Psoas muscle (tissue), 8 donors: ENCODE measurements around the gene PLAA. TPM values are rescaled to one million over a fixed set of nuclear protein-coding genes. Genes with fewer than 3 reads are reported as not detected.
A peak's percentile ranks its signal among the peaks of the same experiment; 100 is the strongest.

Experiments used
- ATAC-seq, 4 donors: fragments of 200-7000 bp; cut with Tn5 transposase; one replicate each; pipeline ENCODE4 v1.9.1; 2020; ENCODE audit warnings: moderate library complexity in 3 of 4, mild to moderate bottlenecking in 2 of 4
- DNase-seq, 2 donors: peaks; one replicate each; pipeline ENCODE4 v3.0.0-alpha.2; 2020
- H3K27ac ChIP-seq: fragments of 200-600 bp; one replicate; pipeline ENCODE4 v1.8.0; 2022
- H3K27me3 ChIP-seq, 3 donors: fragments of 200-600 bp in 1 of 3; one replicate each; pipeline versions ENCODE4 v1.6.1 to v1.8.0; 2013 to 2022; ENCODE audit warnings: low read length in 2 of 3, mild to moderate bottlenecking in 2 of 3, moderate library complexity in 1 of 3; ENCODE audit not compliant: insufficient read depth in 3 of 3
- H3K36me3 ChIP-seq, 2 donors: fragments of 200-600 bp in 1 of 2; one replicate each; pipeline versions ENCODE4 v1.6.1 to v1.8.0; 2013 to 2022; ENCODE audit warnings: low read depth in 1 of 2, mild to moderate bottlenecking in 1 of 2, moderate library complexity in 1 of 2; ENCODE audit not compliant: insufficient read depth in 1 of 2
- H3K4me1 ChIP-seq: fragments of 200-600 bp; one replicate; pipeline ENCODE4 v1.8.0; 2022
- H3K4me3 ChIP-seq: fragments of 200-600 bp; one replicate; pipeline ENCODE4 v1.8.0; 2022; ENCODE audit warnings: mild to moderate bottlenecking
- H3K9me3 ChIP-seq: fragments of 200-600 bp; one replicate; pipeline ENCODE4 v1.8.0; 2022
- CTCF ChIP-seq: fragments of 200-600 bp; IDR thresholded peaks from one replicate; pipeline ENCODE4 v1.8.0; 2022; ENCODE audit warnings: antibody characterized with exemption
- WGBS, 3 donors: extraction: QIAGEN DNeasy Blood & Tissue Kit; methylation state at CpG; one replicate each; pipeline versions ENCODE4 v1.1.6 to v1.1.7; 2013; 5-methylcytosine and 5-hydroxymethylcytosine counted together
- intact Hi-C, 2 donors: fragments of 100-400 bp; cut with DNase I; formaldehyde crosslinking; loops; one replicate each; pipeline versions ENCODE4 v1.11.0 to v1.14.2; 2022
- long read RNA-seq, 2 donors: library from polyadenylated mRNA; unstranded; transcript quantifications; one replicate each; pipeline ENCODE4 v2.0.0, GENCODE V29; 2021
- polyA plus RNA-seq, 3 donors: library from polyadenylated mRNA; stranded (reverse); fragments of 200-250 nt; gene quantifications; one replicate each; pipeline ENCODE4 v1.2.3, GENCODE V29; 2013
- total RNA-seq, 4 donors: library from RNA; stranded (reverse); fragmentation: NEBNext Ultra II Directional in 2 of 4; extraction: Animal tissue kit (Norgen Biotek cat#: 25700) in 2 of 4; gene quantifications; one replicate each; pipeline versions ENCODE4 v1.2.1 to v1.2.4, GENCODE V29; 2021 to 2023
- donor health status: healthy with polysubstance abuse.
- donor health status: DM: no; HTN: no; CAD: no; lungs with moderate emphysema.
- donor health status: Bipolar disorder and iron deficiency.
- donor health status: healthy.
- donor health status: DM: yes; HTN: yes; CAD: no.
- donor health status: DM: no; HTN: no; CAD: no.
- donor health status: DM: no; HTN: no; CAD: no.
- donor health status: DM: yes; HTN: yes; CAD: no.

The PLAA gene
- total RNA-seq, result 10 to 100 TPM; 42.8 to 91.7 (median 66.0) TPM
- 10 to 100 TPM; 42.3 to 63.7 (median 49.7) TPM for polyA plus RNA-seq
- long read RNA-seq, donor 1, full-length matches to known transcripts, result 93 of 96 reads
- long read RNA-seq, donor 1, partial matches to known transcripts, result 0 of 96 reads
- long read RNA-seq, donor 1, other reads (novel, unspliced or antisense), result 3 of 96 reads
- long read RNA-seq, donor 2, full-length matches to known transcripts, result 250 of 298 reads
- long read RNA-seq, donor 2, partial matches to known transcripts, result 15 of 298 reads
- long read RNA-seq, donor 2, other reads (novel, unspliced or antisense), result 33 of 298 reads

- peak; percentile 26 for TF ChIP-seq CTCF
- ATAC-seq, result peak; percentile 98 to 99 (median 99)
- peak within 1 kb of the TSS; percentile 96 for H3K4me3 ChIP-seq
These were observed at the start of gene PLAA for GRCh38 chr9:26946753-26947727. TSS of gene PLAA (minus strand) at chr9:26947242. CDS start at chr9:26947045, 197 bp downstream.

GRCh38 chr9:26995810-26996209 is 48.8 kb upstream of the PLAA start:
- H3K27me3 ChIP-seq, result no peaks in the 10 kb centered on the region
- intact Hi-C loops, result no loop called here
- H3K27ac ChIP-seq, result no peak overlapping the region
- no peak for TF ChIP-seq CTCF
- H3K36me3 ChIP-seq, result peaks cover 0 to 20% of the 10 kb centered on the region in 2 donors
- H3K4me3 ChIP-seq, result no peak overlapping the region
- 84 to 92% (median 90%) methylated on average over 2 of the region's 2 CpGs for WGBS, 3 donors
- H3K4me1 ChIP-seq, result no peaks in the 10 kb centered on the region
- ATAC-seq (no peak), DNase-seq (no peak)
- no peaks in the 10 kb centered on the region for H3K9me3 ChIP-seq

More at GRCh38 chr9:26946753-26947727, at the start of gene PLAA:
- H3K4me1 ChIP-seq, result peaks cover 24% of the 10 kb centered on the region
- no peaks in the 10 kb centered on the region for H3K27me3 ChIP-seq
- peak within 1 kb of the TSS; percentile 95 for H3K27ac ChIP-seq
- intact Hi-C loops, result loop anchor here (2.0 to 5.0 kb wide), 2 partner anchors 55 to 56 kb away; partner anchors contain the start of gene CAAP1 (in 1 of the 2)
- DNase-seq, result peak; percentile 92 to 95
- peaks cover 0 to 7% of the 10 kb centered on the region in 2 donors for H3K36me3 ChIP-seq
- 0 to 1% (median 0%) methylated on average over 58 to 76 of the region's 76 CpGs for WGBS, 3 donors
- H3K9me3 ChIP-seq, result no peaks in the 10 kb centered on the region

- no peak overlapping the region for H3K27ac ChIP-seq
- H3K4me1 ChIP-seq, result no peaks in the 10 kb centered on the region
- no peaks in the 10 kb centered on the region for H3K9me3 ChIP-seq
- intact Hi-C loops, result no loop called here
- ATAC-seq (no peak), DNase-seq (no peak)
- no peak for TF ChIP-seq CTCF
- H3K4me3 ChIP-seq, result no peak overlapping the region
- H3K36me3 ChIP-seq, result peaks cover 0 to 68% of the 10 kb centered on the region in 2 donors
- WGBS, 3 donors, result 50 to 61% (median 54%) methylated on average over 1 of the region's 1 CpG
- H3K27me3 ChIP-seq, result no peaks in the 10 kb centered on the region
These were observed 36.3 kb upstream of the PLAA start for GRCh38 chr9:26983340-26983739.

- intact Hi-C loops, result loop anchor here (1.0 to 2.0 kb wide), 2 partner anchors 231 to 232 kb away; no protein-coding TSS in a partner anchor
- TF ChIP-seq CTCF, result peak; percentile 56
- no peak overlapping the region for H3K27ac ChIP-seq
- 82 to 87% (median 86%) methylated on average over 18 of the region's 18 CpGs for WGBS, 3 donors
- H3K27me3 ChIP-seq, result no peaks in the 10 kb centered on the region
- no peaks in the 10 kb centered on the region for H3K9me3 ChIP-seq
- H3K36me3 ChIP-seq, result peaks cover 0 to 25% of the 10 kb centered on the region in 2 donors
- ATAC-seq, result peak in 3 of 4 donors; percentile 42 to 74 (median 54)
- H3K4me3 ChIP-seq, result no peak overlapping the region
- no peak for DNase-seq
- H3K4me1 ChIP-seq, result no peaks in the 10 kb centered on the region
These were observed 29.0 kb upstream of the PLAA start for GRCh38 chr9:26975728-26976707.
